SIG-M5 treated with dmso at 0.1 percent for 504 hours (cell line): ENCODE data around the gene ADD3.

Experiments
- DNase-seq: peaks from one replicate; lab custom pipeline; 2025; ENCODE audit not compliant: unreplicated experiment; lab: John Stamatoyannopoulos, UW

ADD3 gene

DNA sequence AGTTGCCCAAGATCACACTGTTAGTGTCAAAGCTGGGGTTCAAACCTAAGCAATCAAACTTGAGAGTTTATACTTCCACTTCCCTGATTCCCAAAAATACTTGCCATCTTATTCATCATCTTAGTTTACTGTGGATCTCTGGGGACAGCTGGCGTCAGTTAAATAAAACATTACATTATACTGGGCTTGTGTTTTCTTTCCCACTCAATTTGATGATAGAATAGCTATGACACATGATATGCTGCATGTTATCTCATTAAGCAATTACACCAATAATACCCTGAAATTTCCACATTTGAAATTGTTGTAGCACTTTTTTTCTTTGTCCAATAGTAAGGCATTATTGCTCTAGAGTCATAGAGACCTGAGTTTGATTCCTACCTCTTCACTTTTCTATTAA lies 136.7 kb downstream of the ADD3 start:
- no peak for DNase-seq

DNA sequence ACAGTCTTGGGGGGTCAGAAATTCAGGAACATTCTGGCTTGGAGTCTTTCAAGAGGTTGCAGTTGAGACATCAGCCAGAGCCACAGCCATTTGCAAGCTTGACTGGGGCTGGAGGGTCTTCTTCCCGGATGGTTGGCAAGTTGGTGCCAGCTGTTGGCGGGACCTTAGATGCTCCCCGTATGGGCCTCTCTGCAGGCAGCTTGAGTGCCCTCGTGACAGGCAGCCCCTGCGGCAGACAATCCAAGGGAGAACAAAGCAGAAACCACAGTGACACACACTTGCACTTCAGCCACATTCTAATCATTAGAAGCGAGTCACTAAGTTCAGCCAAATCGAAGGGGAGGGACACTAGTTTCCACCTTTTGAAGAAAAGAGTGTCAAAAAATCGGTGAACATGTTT lies 140.2 kb downstream of the ADD3 start:
- peak; percentile 43 for DNase-seq

GRCh38 chr10:110149259-110149658 lies 141.5 kb downstream of the ADD3 start:
- DNase-seq = no peak

DNA sequence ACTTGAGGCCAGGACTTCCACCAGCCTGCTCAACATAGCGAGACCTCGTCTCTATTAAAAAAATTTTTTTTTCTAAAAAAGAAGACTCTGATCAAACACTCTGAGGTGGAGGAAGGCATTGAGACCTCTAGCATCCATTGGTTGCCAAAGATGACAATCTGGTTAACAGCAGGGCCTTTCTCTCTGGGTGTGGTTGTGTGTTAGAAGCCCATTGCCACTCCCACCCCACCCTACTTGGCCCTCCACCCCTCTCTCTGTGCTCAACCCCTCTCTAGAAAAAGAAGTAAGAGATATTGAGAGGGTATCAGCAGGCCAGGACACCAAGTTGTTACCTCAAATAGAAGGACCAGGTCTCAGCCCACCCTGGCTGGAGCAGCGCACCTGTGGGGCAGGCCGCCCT lies 142.3 kb downstream of the ADD3 start:
- DNase-seq = no peak

- DNase-seq = no peak
Measured at GRCh38 chr10:110150981-110151380, 143.2 kb downstream of the ADD3 start.

DNA sequence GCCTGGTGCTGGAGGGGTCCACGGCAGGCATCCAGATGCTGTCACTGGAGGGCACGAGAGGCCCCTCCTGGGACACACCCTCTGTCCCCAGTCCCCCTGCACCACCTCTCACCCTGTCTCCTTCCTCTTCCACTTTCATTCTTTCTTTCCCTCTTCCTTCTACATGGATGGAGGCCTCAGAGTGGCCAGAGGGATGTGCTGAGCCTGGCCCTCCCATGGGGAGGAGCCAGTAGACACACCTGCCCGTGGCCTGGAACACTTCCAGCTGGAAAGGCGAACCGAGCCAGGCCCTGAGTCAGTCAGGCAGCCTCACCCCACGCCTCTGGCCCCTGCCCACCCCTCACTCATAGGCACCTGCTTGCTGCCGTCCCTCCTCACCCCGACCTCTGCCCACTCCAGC lies 143.7 kb downstream of the ADD3 start:
- peak; percentile 2 for DNase-seq

- no peak for DNase-seq
Measured at GRCh38 chr10:110151971-110152370, 144.2 kb downstream of the ADD3 start.

DNA sequence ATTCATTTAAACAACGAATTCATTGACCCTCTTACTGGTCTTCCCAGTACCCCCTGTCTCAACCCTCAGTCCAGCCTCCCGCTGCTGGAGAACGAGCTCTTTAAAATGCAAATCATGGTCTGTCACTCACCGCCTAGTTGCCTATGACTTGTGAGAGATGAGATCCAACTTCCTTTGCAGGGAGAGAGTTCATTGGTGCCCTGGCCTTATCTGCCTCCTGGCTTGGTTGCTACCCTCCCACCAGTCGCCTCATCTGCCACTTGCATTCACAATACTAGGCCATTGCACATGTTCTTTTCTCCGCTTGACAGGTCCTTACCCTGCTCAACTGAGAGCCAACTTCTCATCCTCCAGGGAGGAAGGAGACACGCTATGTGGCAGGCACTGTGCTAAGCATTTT lies 145.6 kb downstream of the ADD3 start:
- no peak for DNase-seq

DNA sequence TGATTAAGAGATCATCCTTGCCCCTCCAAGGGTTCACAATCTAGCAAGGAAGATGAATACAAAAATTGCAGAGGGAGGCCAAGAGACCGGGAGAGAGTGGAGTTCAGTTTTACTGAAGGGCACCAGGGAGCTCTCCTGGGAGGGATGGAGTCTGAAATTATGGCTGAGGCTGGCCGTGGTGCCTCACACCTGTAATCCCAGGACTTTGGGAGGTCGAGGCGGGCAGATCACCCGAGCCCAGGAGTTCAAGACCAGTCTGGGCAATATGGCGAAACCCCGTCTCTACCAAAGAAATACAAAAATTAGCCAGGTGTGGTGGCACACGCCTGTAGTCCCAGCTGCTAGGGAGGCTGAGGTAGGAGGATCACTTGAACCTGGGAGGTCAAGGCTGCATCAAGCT lies 148.3 kb downstream of the ADD3 start:
- DNase-seq = no peak

- DNase-seq = no peak
Measured at GRCh38 chr10:110158051-110159005, 150.5 kb downstream of the ADD3 start.

DNA sequence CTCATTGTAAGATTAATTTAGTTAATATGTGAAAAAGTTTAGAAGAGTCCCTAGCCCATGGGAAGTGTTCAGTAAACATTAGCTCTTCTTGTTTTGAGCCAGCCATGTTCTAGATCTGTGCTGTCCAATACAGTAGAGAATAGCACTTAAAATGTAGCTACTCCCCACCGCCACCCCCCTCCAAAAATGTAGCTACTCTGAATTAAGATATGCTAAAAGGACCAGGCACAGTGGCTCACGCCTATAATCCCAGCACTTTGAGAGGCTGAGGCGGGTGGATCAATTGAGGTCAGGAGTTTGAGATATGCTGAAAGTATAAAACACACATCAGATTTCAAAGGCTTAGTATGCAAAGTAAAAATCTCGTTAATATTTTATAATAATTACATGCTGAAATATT lies 152.3 kb downstream of the ADD3 start:
- no peak for DNase-seq

DNA sequence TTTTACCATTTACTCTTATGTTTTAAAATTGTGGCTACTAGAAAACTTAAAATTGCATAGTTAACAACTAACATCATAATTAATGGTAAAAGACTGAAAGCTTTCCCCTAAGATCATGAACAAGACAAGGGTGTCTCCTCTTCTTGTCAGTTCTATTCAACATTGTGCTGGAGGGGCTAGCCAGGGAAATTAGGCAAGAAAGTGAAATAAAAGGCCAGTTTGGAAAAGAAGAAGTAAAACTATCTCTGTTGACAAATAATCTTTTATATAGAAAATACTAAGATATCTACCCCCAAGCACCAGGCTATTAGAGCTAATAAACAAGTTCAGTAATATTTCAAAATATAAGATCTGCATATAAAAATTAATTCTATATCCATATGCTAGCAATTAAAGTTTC lies 152.7 kb downstream of the ADD3 start:
- peak; percentile 50 for DNase-seq

DNA sequence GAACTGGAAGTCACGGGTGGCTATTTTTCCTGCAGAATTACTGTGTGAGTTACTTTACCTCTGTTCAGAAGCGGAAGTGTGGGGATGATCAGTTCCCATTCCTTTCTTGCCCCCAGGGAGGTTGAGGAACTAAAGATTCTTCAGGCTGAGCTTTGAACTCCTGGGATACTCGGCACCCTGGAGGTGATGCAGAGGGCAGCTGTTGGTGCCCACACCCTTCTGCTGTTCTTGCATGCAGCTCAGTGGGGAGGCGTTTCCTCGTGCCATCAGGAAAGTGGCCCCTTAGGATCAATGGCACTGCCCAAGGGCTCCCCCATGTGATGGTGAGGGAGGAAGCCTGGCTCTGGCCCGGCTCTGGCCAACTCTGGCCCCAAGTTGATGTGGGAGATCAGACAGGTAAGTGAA lies 155.0 kb downstream of the ADD3 start:
- peak; percentile 9 for DNase-seq

DNA sequence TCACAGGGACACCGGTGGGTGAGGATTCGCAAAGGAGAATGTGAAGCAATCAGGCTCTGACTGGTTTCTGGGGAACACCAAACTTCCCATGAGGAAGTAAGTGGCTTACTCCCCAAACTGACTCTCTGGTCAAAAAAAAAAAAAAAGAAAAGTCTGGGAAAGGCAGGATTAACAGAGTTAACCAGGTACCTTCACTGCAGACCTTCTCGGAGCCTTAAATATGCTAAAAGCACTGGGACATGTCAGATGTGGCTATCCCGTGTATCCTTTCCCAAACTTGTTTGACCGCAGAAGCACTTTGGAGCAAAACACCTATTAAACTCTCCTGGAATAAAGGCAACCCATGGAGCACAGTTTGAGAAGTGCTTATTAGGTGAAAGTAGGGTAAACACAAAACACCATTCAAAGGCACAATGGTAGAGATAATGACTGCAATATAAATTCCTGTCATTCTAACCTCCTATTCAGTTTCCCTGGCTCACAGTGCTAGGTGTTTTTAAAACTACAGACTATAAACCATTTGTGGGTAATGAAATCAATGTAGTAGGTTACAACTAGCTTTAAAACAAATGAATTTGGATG lies 155.5 kb downstream of the ADD3 start:
- no peak for DNase-seq

DNA sequence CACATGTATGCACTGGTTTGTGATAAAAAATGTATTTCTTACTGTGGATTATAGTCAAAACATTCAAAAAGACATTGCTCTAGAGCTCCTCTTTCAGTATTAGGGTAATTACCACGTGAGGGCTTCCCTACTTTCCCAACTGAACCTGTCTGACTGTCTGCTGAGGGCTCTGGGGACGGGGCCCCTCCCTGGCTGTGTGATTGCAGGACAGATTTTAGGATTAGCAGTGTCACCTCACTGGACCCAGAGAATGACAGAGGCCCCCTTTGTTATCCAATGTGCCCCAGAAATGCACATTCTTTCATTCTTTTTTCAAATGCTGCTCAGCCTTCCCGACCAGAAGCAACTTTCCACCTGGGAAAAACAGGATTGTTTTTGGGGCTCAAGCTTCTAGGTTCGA lies 156.1 kb downstream of the ADD3 start:
- DNase-seq = no peak

- no peak for DNase-seq
Measured at GRCh38 chr10:110165239-110165638, 157.5 kb downstream of the ADD3 start.

DNA sequence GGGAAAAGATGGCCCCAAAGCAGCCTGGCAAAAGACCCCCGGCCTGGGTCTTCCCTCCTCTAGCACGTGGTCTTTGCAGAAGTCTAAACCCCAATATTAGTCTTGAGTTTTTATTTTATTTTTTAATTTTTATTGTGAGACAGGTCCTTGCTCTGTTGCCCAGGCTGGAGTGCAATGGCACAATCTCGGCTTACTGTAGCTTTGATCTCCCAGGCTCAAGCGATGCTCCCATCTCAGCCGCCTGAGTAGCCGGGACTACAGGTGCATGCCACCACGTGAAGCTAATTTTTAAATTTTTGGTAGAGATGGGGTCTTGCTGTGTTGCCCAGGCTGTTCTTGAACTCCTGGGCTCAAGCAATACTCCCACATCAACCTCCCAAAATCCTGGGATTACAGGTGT lies 159.4 kb downstream of the ADD3 start:
- no peak for DNase-seq

GRCh38 chr10:110168601-110169481 lies 161.1 kb downstream of the ADD3 start:
- no peak for DNase-seq

DNA sequence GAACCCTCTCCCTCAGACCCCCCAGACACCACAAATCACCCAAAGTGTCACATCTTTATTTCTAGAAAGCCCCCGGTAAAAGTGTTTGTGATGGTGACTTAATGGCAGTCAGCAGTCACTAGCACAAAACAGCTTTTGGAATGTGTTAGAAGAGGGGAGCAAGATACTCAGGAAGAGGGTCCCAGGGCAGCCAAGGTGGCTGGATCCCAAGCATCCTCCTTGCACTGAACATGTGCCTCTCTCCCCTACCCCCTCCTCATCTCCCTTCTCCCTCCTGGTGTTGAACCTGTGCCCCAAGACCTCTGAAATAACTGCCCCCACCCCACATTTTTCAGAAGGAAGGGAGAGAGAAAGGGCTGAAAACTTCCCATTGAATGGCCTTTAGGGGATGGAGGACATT lies 161.8 kb downstream of the ADD3 start:
- DNase-seq = no peak

- peak; percentile 4 for DNase-seq
Measured at GRCh38 chr10:110170142-110170971, 162.6 kb downstream of the ADD3 start.

GRCh38 chr10:110171032-110171431 lies 163.2 kb downstream of the ADD3 start:
- no peak for DNase-seq
